VCaP (cell line): ENCODE data around the gene RERE.

Experiments
- H3K27ac ChIP-seq: fragments of 450-650 bp; 2 replicates; pipeline ENCODE4 v1.5.1; 2017
- CTCF ChIP-seq: fragments of 450-650 bp; conservative IDR thresholded peaks from 2 replicates; pipeline ENCODE4 v1.5.1; 2017; ENCODE audit warnings: mild to moderate bottlenecking, moderate library complexity

Gene RERE

GRCh38 chr1:8587784-8588183 lies 229.7 kb downstream of the RERE start:
- H3K27ac ChIP-seq = no peak overlapping the region
- no peak for TF ChIP-seq CTCF

- no peak overlapping the region for H3K27ac ChIP-seq
- no peak for TF ChIP-seq CTCF
These were observed 231.0 kb downstream of the RERE start for GRCh38 chr1:8586438-8586837.

GRCh38 chr1:8584316-8584715 lies 233.1 kb downstream of the RERE start:
- no peak overlapping the region for H3K27ac ChIP-seq
- no peak for TF ChIP-seq CTCF

GRCh38 chr1:8583031-8583430 lies 234.4 kb downstream of the RERE start:
- TF ChIP-seq CTCF = no peak
- H3K27ac ChIP-seq = no peak overlapping the region

DNA sequence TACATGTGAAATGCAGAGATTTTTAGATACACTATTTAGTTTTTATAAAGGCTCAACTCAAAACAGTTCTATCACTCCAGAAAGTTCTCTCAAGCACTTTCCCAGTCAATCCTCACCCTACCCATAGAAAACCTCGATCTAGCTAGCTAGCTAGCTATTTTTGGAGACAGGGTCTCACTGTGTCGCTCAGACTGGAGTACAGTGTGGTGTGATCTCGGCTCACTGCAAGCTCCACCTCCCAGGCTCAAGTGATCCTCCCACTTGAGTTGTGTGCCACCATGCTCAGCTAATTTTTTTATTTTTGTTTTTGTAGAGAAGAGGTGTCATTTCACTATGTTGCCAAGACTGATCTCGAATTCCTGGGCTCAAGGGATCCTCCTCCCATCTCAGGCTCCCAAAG lies 236.9 kb downstream of the RERE start:
- no peak for TF ChIP-seq CTCF
- no peak overlapping the region for H3K27ac ChIP-seq

GRCh38 chr1:8578936-8579335 lies 238.5 kb downstream of the RERE start:
- 0 out of 2 replicates have a peak overlapping the region, but pooled peaks have one; percentile 2 for H3K27ac ChIP-seq
- no peak for TF ChIP-seq CTCF

- H3K27ac ChIP-seq = 0 out of 2 replicates have a peak overlapping the region, but pooled peaks have one; percentile 2
- no peak for TF ChIP-seq CTCF
These were observed 239.1 kb downstream of the RERE start for GRCh38 chr1:8578132-8578877.
